Mucosa of gallbladder (tissue), 1 donor: ENCODE data around the gene STRA6. TPM values are rescaled to one million over a fixed set of nuclear protein-coding genes. Genes with fewer than 3 reads are reported as not detected.

Experiments
- DNase-seq: peaks from one replicate; pipeline ENCODE4 v3.0.0-alpha.2; 2020; ENCODE audit warnings: low spot score
- total RNA-seq: library from RNA; stranded (reverse); gene quantifications from one replicate; pipeline ENCODE4 v1.2.1, GENCODE V29; 2021
- donor health status: DM: no; HTN: no; CAD: no.

Gene STRA6
- total RNA-seq, 1 donor from 2014 or later = 0.75 TPM

DNA sequence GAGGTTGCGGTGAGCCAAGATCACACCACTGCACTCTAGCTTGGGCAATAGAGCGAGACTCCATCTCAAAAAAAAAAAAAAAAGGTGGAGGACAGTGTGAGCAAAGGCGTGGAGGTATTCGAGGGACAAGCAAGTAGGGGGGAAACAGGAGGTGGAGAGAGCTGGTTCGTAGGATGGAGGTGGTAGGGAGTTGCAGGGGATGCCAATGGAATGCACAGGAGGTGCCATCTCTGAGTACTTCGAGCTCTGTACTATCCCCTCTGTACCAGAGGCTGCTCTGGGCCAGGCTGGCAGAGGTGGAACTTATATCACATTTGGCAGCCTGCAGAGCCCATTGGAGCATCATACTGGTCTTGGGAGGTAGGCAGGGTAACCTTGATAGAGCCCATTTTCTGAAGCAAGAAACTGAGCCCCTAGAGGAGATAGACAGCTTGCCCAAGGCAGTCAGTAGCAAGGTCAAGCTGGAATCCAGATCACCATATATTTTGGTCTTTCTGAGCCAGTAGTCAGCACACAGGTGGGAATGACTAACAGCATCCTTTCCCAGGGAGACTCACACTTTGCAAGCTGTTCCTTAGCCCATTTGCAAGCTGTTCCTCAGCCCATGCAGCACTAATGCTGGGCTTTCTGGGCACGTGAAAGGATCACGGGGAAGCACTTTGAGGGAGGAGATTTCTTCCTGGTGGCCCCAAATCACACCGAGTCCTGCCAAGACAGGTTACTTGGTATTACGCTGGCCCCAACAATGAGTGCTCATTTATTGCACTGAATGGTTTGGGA, 24.4 kb upstream of the STRA6 start:
- no peak for DNase-seq

DNA sequence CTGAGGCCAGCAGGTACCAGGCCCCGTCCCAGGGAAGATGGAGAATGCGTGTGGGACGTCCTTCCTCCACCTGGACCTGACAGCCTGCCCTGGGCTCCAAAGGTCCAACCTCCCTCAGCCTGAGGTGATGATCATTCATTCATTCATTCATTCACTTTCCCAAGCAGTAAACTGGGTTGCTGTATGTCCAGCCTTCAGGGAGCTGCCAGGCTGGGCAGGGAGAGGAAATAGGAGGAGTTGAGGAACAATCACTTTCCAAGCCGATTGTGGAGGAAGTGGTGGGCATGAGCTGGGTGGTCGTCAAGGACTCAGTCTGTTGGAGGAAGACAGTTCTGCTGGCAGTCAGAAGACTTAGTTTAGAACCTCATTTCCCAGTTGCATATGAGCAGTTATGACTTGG, 23.3 kb upstream of the STRA6 start:
- no peak for DNase-seq

- no peak for DNase-seq
Measured at GRCh38 chr15:74222240-74223119, 19.9 kb upstream of the STRA6 start.

- DNase-seq = no peak
Measured at GRCh38 chr15:74221399-74222239, 19.0 kb upstream of the STRA6 start.

GRCh38 chr15:74220475-74221248, 18.1 kb upstream of the STRA6 start:
- no peak for DNase-seq

DNA sequence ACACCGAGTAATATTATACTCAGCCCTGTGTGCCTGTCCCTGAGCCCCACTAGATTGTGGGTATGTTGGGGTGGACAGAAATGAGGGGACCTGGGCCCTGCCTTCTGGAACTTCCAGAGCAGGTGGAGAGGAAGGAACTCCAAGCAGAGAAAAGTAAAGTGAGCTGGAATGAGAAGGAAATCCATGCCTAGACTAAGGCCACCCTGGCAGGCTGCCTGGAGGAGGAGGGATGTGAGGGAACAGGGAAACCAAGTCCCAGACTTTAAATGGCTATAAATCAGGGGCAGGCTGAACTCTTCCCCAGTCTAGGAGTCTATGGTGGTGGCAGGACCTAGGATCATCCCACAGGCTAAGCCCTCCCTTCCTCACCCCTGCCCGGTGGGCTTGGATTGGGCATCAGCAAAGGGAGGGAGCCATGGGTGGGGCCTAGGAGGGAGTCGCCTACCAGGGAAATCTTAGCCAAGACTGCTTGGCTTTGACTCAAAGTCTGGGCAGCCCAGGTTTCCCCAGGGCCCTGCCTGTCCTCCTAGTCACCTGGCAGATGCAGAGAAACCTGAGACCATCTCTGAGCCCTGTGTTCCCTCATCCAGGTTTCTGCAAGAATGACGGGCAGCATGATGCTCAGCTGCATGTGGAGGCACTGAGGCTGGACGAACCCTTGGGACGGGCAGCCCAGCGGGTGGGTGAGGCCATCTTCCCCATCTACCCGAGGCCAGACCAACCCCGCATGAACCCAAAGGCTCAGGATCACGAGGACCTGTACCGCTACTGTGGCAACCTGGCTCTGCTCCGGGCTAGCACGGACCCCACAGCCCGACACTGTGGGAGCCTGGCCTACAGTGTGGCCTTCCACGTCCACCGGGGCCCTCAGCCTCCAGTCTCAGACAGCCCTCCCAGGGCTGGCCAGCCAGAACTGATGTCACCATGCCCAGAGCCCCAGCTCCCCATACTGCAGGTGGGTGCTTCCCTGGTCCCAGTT, 15.6 kb upstream of the STRA6 start:
- no peak for DNase-seq

DNA sequence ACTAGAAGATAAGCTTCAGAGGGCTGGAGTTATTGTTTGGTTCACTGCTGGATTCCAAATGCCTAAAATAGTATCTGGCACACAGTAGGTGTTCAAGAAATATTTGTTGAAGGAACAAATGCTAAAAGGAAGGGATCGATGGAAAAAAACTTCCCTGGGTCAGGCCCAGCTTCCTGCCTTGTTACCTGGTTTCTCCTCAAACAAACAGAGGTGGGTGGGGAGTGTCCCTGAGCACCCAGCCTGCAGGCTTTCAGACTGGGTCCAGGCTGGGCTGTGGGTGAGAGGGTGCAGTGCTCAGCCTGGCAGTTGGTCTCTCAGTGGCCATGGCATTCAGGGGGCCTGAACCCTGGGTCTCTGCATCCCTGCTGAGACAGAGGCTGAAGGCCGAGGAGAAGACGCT, 14.4 kb upstream of the STRA6 start:
- no peak for DNase-seq

- DNase-seq = no peak
Measured at GRCh38 chr15:74215958-74216357, 13.4 kb upstream of the STRA6 start.

DNA sequence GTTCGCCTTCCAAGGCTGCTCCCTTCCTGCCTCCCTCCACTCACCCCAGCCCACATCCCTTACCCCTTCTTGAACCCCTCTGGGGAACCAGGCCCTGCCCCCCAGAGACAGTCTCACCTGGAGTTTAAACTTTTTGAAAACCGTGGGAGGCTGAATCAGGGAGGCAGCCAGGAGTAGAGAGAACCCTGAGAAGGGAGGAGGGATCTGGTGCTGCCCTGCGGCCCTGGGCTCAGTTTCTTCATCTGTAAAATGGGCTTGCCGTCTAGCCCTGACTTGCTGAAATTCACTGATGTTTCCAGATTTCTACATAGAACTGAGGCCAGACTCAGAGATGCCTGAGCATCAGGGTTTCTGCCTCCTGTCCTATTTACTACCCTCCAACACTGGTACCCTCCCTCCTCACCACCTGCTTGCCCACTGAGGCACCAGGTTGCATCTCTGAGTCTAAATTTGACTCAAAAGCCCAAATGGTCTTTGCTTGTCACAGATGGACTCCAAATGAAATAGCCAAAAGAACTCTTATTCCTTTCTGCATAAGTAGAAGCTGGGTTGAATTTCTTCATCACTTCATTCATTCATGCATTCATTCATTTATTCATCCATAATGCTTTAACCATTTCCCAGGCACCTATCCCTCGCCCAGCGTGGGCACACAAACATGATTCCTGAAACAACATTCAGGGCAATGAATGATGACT, 11.9 kb upstream of the STRA6 start:
- DNase-seq = no peak

DNA sequence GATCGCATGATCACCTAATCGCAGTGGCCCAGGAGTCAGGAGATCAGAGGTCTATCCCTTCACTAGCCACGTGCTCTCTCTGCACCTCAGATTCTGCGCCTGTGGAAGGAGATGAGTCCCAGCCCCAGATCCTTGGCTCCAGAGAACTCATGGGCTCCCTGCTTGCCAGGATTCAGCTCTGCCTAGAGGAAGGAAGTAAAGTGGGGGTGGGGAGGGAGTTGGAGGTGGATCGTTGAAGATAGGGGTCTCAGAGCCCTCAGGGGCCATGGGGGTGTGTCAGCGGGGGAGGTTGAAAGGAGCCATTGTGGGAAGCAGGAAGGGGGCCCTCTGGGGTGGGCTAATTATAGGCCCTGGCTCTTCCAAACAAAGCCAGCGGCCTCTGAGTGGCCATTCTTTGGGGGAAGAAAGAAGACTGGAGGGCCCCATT, 11.3 kb upstream of the STRA6 start:
- no peak for DNase-seq

GRCh38 chr15:74212494-74212893, 9.9 kb upstream of the STRA6 start:
- DNase-seq = no peak

DNA sequence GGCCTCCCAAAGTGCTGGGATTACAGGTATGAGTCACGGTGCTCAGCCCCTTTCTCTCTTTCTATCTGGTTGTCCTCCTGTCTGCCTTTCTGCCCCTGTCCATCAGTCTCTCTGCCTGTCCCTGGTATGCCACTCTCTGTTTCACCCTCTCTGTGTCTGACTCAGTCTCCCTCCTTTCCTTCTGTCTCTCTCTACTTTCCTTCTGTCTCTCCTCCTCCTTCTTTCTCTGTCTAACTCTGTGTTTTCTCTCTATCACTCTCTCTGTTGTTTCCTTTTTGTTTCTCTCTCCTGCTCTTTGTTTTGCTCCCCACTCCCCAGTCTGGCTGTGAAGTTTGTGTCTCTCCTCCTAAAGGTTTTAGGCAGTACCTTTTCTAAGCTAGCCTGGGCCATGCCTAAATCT, 9.1 kb upstream of the STRA6 start:
- no peak for DNase-seq

GRCh38 chr15:74210729-74211128, 8.1 kb upstream of the STRA6 start:
- no peak for DNase-seq

GRCh38 chr15:74209997-74210671, 7.5 kb upstream of the STRA6 start:
- DNase-seq = no peak

GRCh38 chr15:74209560-74209958, 7.0 kb upstream of the STRA6 start:
- no peak for DNase-seq

DNA sequence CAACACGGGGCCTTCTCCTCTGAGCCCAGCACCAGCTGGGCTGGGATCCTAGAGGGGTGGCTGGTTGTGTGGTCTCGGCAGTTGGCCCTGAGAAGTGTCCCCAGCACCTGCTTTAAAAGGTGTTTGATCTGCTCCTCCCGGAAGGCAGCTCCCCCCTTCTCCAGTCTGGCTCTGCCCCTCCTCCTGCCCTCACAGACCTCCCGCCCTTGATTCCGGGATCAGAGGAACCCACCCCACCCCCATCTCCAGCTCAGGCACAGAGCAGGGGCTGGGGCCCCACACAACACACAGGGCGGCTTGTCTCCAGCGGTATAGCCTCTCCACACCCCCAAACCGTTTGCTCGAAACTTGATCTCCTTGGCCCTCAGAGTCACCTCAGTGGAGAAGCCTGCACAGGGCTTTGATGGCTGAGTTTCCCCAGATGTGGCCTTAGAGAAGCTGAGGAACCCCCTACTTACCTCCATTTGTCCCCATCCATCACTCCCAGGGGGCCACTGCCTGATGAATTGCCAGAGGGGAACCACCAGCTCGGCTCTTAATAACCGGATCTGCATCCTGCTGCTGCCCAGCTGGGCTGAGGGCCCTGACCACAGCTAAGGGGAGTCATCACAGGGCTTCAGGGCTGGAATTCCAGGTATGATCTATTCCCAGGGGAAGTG, 6.4 kb upstream of the STRA6 start:
- DNase-seq = no peak

DNA sequence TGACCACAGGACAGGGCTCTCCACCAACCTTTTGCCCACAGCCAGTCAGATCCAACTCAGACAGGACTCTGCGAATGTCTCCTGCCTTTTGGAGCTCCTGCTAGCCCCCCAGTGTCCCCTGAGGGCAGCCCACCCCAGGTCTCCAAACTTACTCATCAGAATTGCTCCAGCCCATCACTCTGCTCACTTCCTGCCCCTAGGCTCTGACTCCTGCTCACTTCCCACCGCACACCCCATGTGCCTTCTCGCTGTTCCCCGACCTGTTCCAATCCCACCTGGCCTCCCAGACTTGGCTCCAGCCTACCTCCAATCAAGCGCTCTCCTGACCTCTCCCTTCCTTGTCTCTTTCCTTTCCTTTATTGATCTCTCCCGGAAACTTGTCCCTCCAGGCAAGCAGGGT, 5.9 kb upstream of the STRA6 start:
- no peak for DNase-seq
